Activated T-helper 1 cell treated with anti-CD3 and anti-CD28 coated beads, Interleukin-12 subunit alpha, Interleukin-12 subunit beta, Interleukin-2, Interleukin-4 antibody, amounts not matched to agents 30 ng/mL and 10 ng/mL and 1 ng/mL, durations not matched to agents 14 hours and 24 hours and 36 hours (primary cell): Measurements from ENCODE around the gene PCDHGB5. TPM values are rescaled to one million over a fixed set of nuclear protein-coding genes. Genes with fewer than 3 reads are reported as not detected.
A peak's percentile ranks its signal among the peaks of the same experiment; 100 is the strongest.
"Not testable (repeated sequence)": the region's sequence is repeated elsewhere in the genome, so short reads cannot be mapped to it uniquely, and the experiment has no call there.

ENCODE experiments used
- DNase-seq: peaks from one replicate; pipeline ENCODE4 v3.0.0; 2021; ENCODE audit warnings: low spot score
- H3K27ac Mint-ChIP-seq: one replicate; pipeline ENCODE4 v1.8.0; 2021; ENCODE audit warnings: mild to moderate bottlenecking, mixed read lengths
- H3K27me3 Mint-ChIP-seq: one replicate; pipeline ENCODE4 v1.8.0; 2022; ENCODE audit warnings: mild to moderate bottlenecking, moderate library complexity, mixed read lengths; ENCODE audit not compliant: insufficient read depth
- H3K36me3 Mint-ChIP-seq: one replicate; pipeline ENCODE4 v1.8.0; 2021; ENCODE audit warnings: low read depth, mixed read lengths
- H3K4me1 Mint-ChIP-seq: one replicate; pipeline ENCODE4 v1.8.0; 2021; ENCODE audit warnings: low read depth, mixed read lengths
- H3K4me3 Mint-ChIP-seq: one replicate; pipeline ENCODE4 v1.8.0; 2021; ENCODE audit warnings: mild to moderate bottlenecking, moderate library complexity, mixed read lengths
- H3K9me3 Mint-ChIP-seq: one replicate; pipeline ENCODE4 v1.8.0; 2021; ENCODE audit warnings: mixed read lengths
- intact Hi-C: fragments of 100-400 bp; cut with micrococcal nuclease; formaldehyde crosslinking; loops from one replicate; pipeline ENCODE4 v1.15.1; 2024
- total RNA-seq: library from RNA; stranded (reverse); gene quantifications from 2 replicates; pipeline ENCODE4 v1.2.3, GENCODE V29; 2022

Gene PCDHGB5
- total RNA-seq, 1 donor from 2014 or later: 0.83 TPM

DNA sequence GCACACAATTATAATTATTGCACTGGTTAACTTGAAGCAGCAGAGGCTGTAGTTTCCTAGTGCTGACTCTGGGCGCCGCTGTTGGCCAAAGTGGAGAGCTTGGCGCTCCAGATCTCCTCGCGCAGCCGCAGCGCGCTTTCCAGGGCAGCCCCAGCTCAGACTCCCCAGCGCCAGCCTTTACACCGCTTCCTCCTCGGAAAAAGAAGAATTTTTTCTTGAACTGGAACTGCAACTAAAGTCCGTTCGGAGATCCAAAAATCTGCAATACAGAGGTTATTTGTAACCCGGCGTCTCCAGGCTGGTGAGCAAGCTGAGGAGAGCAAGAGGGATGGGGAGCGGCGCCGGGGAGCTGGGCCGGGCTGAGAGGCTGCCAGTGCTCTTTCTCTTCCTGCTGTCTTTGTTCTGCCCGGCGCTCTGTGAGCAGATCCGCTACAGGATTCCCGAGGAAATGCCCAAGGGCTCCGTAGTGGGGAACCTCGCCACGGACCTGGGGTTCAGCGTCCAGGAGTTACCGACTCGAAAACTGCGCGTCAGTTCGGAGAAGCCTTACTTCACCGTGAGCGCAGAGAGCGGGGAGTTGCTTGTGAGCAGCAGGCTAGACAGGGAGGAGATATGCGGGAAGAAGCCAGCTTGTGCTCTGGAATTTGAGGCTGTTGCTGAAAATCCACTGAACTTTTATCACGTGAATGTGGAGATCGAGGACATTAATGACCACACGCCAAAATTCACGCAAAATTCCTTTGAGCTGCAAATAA is 10.0 kb upstream of the PCDHGB5 start, which contains the start of gene PCDHGB4:
TSS of gene PCDHGB4 (plus strand) at position 142 of the 755 bp plus-strand sequence. CDS start at position 329, 187 bp downstream.
- peak within 1 kb of the TSS; percentile 39 for H3K4me3 Mint-ChIP-seq
- intact Hi-C loops: loop anchor here (5.0 kb wide), 1 partner anchor 35 kb away; the partner anchor contains the start of gene PCDHGA11
- H3K36me3 Mint-ChIP-seq, DNase-seq, H3K4me1 Mint-ChIP-seq, H3K27ac Mint-ChIP-seq, H3K27me3 Mint-ChIP-seq: not testable (repeated sequence)
- peaks cover 37% of the 10 kb centered on the region for H3K9me3 Mint-ChIP-seq

DNA sequence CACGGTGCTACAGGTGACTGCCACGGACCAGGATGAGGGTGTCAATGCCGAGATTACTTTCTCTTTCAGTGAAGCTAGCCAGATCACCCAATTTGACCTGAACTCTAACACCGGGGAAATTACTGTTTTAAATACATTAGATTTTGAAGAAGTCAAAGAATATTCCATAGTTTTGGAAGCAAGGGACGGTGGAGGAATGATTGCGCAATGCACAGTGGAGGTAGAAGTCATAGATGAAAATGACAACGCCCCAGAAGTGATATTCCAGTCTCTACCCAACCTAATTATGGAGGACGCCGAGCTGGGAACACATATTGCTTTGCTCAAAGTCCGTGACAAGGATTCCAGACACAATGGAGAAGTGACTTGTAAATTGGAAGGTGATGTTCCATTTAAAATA is 9.1 kb upstream of the PCDHGB5 start:
- Mint-ChIP-seq H3K9me3 (peaks cover 38% of the 10 kb centered on the region), H3K4me3 (no peak overlapping the region), H3K27ac (no peak overlapping the region), H3K27me3 (peaks cover 3% of the 10 kb centered on the region), H3K4me1 (no peaks in the 10 kb centered on the region), H3K36me3 (peaks cover 1% of the 10 kb centered on the region)
- DNase-seq: no peak
- intact Hi-C loops: loop anchor here (5.0 kb wide), 1 partner anchor 34 kb away; the partner anchor contains the start of gene PCDHGA11

DNA sequence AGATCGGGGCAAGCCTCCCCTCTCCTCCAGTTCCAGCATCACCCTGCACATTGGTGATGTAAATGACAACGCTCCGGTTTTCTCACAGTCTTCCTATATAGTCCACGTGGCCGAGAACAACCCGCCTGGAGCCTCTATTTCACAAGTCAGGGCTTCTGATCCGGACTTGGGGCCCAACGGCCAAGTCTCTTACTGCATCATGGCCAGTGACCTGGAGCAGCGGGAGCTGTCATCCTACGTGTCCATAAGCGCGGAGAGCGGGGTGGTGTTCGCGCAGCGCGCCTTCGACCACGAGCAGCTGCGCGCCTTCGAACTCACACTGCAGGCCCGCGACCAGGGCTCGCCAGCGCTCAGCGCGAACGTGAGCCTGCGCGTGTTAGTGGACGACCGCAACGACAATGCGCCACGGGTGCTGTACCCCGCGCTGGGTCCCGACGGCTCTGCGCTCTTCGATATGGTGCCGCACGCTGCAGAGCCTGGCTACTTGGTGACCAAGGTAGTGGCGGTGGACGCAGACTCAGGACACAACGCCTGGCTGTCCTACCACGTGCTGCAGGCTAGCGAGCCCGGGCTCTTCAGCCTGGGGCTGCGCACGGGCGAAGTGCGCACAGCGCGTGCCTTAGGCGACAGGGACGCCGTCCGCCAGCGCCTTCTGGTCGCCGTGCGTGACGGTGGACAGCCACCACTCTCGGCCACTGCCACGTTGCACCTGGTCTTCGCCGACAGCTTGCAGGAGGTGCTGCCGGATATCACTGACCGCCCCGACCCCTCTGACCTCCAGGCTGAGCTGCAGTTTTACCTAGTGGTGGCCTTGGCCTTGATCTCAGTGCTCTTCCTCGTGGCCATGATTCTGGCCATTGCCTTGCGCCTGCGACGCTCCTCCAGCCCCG is 8.3 kb upstream of the PCDHGB5 start:
- no peak for DNase-seq

DNA sequence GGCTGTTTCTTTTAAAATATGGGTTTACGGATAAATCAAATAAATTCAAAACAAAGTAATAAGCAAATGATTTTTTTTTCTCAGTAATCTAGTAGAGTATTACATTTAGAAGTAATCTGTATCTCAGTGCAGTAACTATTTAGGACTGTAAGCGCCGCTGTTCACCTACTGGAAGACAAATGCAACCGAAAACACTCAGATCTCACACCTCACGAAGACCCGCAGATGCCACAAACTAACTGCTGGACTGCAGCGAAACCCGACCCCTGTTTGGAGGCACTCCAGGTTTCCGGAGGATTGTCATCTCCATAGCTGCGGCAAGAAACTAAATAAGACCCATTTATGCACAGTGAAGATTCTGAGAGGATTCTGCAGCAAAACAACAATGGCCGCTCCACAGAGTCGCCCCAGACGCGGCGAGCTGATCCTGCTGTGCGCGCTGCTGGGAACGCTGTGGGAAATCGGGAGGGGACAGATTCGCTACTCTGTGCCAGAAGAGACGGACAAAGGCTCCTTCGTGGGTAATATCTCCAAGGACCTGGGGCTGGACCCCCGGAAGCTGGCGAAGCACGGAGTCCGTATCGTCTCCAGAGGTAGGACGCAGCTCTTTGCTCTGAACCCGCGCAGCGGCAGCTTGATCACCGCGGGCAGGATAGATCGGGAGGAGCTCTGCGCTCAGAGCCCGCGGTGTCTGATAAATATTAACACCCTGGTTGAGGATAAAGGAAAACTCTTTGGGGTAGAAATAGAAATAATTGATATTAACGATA is 5.1 kb upstream of the PCDHGB5 start, which contains the start of gene PCDHGA8:
TSS of gene PCDHGA8 (plus strand) at position 205 of the 770 bp plus-strand sequence. CDS start at position 386, 181 bp downstream.
- peaks cover 8% of the 10 kb centered on the region for H3K27me3 Mint-ChIP-seq
- no peak within 1 kb of the TSS for H3K4me3 Mint-ChIP-seq
- intact Hi-C loops: no loop called here
- H3K36me3 Mint-ChIP-seq: peaks cover 1% of the 10 kb centered on the region
- no peak for DNase-seq
- H3K27ac Mint-ChIP-seq: no peak within 1 kb of the TSS
- no peaks in the 10 kb centered on the region for H3K4me1 Mint-ChIP-seq
- peaks cover 43% of the 10 kb centered on the region for H3K9me3 Mint-ChIP-seq

More for the DNA sequence above, 8.3 kb upstream of the PCDHGB5 start:
- H3K36me3 Mint-ChIP-seq: peaks cover 1% of the 10 kb centered on the region
- no peak overlapping the region for H3K4me3 Mint-ChIP-seq
- H3K27ac Mint-ChIP-seq: no peak overlapping the region
- intact Hi-C loops: loop anchor here (5.0 kb wide), 1 partner anchor 33 kb away; the partner anchor contains the start of gene PCDHGA11
- H3K9me3 Mint-ChIP-seq: peaks cover 45% of the 10 kb centered on the region
- no peaks in the 10 kb centered on the region for H3K4me1 Mint-ChIP-seq
- peaks cover 3% of the 10 kb centered on the region for H3K27me3 Mint-ChIP-seq

DNA sequence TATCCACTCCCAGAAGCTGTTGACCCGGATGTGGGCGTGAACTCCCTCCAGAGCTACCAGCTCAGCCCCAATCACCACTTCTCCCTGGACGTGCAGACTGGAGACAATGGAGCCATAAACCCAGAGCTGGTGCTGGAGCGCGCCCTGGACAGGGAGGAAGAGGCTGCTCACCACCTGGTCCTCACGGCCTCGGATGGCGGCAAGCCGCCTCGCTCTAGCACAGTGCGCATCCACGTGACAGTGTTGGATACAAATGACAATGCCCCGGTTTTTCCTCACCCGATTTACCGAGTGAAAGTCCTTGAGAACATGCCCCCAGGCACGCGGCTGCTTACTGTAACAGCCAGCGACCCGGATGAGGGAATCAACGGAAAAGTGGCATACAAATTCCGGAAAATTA is 4.5 kb upstream of the PCDHGB5 start:
- H3K4me3 Mint-ChIP-seq: no peak overlapping the region
- DNase-seq: no peak
- intact Hi-C loops: no loop called here
- no peaks in the 10 kb centered on the region for H3K4me1 Mint-ChIP-seq
- H3K27ac Mint-ChIP-seq: no peak overlapping the region
- peaks cover 1% of the 10 kb centered on the region for H3K36me3 Mint-ChIP-seq
- H3K27me3 Mint-ChIP-seq: peaks cover 8% of the 10 kb centered on the region
- peaks cover 43% of the 10 kb centered on the region for H3K9me3 Mint-ChIP-seq

DNA sequence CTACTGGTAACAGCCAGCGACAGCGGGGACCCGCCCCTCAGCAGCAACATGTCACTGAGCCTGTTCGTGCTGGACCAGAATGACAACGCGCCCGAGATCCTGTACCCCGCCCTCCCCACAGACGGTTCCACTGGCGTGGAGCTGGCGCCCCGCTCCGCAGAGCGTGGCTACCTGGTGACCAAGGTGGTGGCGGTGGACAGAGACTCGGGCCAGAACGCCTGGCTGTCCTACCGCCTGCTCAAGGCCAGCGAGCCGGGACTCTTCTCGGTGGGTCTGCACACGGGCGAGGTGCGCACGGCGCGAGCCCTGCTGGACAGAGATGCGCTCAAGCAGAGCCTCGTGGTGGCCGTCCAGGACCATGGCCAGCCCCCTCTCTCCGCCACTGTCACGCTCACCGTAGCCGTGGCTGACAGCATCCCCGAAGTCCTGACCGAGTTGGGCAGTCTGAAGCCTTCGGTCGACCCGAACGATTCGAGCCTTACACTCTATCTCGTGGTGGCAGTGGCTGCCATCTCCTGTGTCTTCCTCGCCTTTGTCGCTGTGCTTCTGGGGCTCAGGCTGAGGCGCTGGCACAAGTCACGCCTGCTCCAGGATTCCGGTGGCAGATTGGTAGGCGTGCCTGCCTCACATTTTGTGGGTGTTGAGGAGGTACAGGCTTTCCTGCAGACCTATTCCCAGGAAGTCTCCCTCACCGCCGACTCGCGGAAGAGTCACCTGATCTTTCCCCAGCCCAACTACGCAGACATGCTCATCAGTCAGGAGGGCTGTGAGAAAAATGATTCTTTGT is 3.2 kb upstream of the PCDHGB5 start:
- H3K4me1 Mint-ChIP-seq, DNase-seq, H3K4me3 Mint-ChIP-seq, H3K27ac Mint-ChIP-seq, H3K36me3 Mint-ChIP-seq: not testable (repeated sequence)
- H3K27me3 Mint-ChIP-seq: peaks cover 17% of the 10 kb centered on the region
- peaks cover 42% of the 10 kb centered on the region for H3K9me3 Mint-ChIP-seq
- intact Hi-C loops: loop anchor here (5.0 kb wide), 1 partner anchor 32 kb away; the partner anchor contains the start of gene PCDHGA5

DNA sequence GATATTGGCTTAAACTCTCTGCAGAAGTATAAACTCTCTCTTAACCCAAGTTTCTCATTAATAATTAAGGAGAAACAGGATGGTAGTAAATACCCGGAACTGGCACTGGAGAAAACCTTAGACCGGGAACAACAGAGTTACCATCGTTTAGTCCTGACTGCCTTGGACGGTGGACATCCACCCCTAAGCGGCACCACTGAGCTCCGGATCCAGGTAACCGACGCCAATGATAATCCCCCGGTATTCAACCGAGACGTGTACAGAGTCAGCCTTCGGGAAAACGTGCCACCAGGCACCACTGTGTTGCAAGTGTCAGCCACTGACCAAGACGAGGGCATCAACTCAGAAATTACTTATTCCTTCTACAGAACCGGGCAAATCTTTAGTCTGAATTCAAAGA is 861 bp downstream of the PCDHGB5 start:
- Mint-ChIP-seq H3K27ac (no peak overlapping the region), H3K4me1 (no peaks in the 10 kb centered on the region), H3K9me3 (peaks cover 32% of the 10 kb centered on the region), H3K27me3 (peaks cover 27% of the 10 kb centered on the region), H3K36me3 (no peaks in the 10 kb centered on the region), H3K4me3 (no peak overlapping the region)
- intact Hi-C loops: loop anchor here (5.0 kb wide), 1 partner anchor 36 kb away; the partner anchor contains the start of gene PCDHGA5
- no peak for DNase-seq

DNA sequence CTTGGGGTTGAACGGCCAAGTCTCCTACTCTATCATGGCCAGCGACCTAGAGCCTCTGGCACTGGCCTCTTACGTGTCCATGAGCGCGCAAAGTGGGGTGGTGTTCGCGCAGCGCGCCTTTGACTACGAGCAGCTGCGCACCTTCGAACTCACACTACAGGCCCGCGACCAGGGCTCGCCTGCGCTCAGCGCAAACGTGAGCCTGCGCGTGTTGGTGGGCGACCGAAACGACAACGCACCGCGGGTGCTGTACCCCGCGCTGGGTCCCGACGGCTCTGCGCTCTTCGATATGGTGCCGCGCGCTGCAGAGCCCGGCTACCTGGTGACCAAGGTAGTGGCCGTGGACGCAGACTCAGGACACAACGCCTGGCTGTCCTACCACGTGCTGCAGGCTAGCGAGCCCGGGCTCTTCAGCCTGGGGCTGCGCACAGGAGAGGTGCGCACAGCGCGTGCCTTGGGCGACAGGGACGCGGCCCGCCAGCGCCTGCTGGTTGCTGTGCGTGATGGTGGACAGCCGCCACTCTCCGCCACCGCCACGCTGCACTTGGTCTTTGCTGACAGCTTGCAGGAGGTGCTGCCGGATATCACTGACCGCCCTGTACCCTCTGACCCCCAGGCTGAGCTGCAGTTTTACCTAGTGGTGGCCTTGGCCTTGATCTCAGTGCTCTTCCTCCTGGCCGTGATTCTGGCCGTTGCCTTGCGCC is 2.0 kb downstream of the PCDHGB5 start:
- H3K27me3 Mint-ChIP-seq: peaks cover 26% of the 10 kb centered on the region
- H3K27ac Mint-ChIP-seq: no peak overlapping the region
- DNase-seq: no peak
- no peaks in the 10 kb centered on the region for H3K4me1 Mint-ChIP-seq
- H3K4me3 Mint-ChIP-seq: no peak overlapping the region
- intact Hi-C loops: loop anchor here (2.0 to 5.0 kb wide), 2 partner anchors 35 to 37 kb away; partner anchors contain the start of gene PCDHGA5
- H3K36me3 Mint-ChIP-seq: no peaks in the 10 kb centered on the region
- H3K9me3 Mint-ChIP-seq: peaks cover 24% of the 10 kb centered on the region

DNA sequence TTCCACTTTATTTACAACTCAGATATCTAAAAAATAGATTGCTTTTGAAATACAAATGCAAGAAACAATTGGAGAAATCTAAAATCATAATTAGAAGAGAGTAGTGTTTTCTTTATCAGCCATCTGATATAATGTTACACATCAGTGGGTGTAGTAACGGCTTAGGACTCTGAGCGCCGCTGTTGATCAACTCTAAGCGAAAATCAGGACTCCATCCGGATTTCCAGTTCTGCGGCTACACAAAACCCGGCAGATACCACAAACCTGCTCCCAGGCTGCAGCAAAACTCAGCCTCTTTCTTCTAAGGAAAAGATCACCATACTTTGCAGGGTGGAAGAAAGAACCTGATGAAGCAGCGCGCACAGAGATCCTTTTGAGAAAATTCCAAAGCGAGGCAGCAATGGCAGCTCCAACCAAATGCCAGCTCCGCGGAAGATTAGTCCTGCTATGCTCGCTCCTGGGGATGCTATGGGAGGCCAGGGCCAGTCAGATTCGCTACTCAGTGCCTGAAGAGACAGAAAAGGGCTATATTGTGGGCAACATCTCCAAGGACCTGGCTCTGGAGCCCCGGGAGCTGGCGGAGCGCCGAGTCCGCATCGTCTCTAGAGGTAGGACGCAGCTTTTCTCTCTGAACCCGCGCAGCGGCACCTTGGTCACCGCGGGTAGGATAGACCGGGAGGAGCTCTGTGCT is 5.0 kb downstream of the PCDHGB5 start, which contains the start of gene PCDHGA9:
TSS of gene PCDHGA9 (plus strand) at position 226 of the 691 bp plus-strand sequence. CDS start at position 401, 175 bp downstream.
- no peak within 1 kb of the TSS for H3K4me3 Mint-ChIP-seq
- DNase-seq: no peak
- H3K27me3 Mint-ChIP-seq: peaks cover 21% of the 10 kb centered on the region
- peaks cover 19% of the 10 kb centered on the region for H3K9me3 Mint-ChIP-seq
- no peaks in the 10 kb centered on the region for H3K4me1 Mint-ChIP-seq
- H3K27ac Mint-ChIP-seq: no peak within 1 kb of the TSS
- intact Hi-C loops: no loop called here
- H3K36me3 Mint-ChIP-seq: no peaks in the 10 kb centered on the region

DNA sequence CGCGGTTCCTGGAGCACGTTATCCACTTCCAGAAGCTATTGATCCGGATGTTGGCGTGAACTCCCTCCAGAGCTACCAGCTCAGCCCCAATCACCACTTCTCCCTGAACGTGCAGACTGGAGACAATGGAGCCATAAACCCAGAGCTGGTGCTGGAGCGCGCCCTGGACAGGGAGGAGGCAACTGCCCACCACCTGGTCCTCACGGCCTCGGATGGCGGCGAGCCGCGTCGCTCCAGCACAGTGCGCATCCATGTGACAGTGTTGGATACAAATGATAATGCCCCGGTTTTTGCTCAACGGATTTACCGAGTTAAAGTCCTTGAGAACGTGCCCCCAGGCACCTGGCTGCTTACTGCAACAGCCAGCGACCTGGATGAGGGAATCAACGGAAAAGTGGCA is 5.6 kb downstream of the PCDHGB5 start:
- H3K4me1 Mint-ChIP-seq: no peaks in the 10 kb centered on the region
- H3K27ac Mint-ChIP-seq: no peak overlapping the region
- no peaks in the 10 kb centered on the region for H3K36me3 Mint-ChIP-seq
- no peak overlapping the region for H3K4me3 Mint-ChIP-seq
- peaks cover 19% of the 10 kb centered on the region for H3K9me3 Mint-ChIP-seq
- peaks cover 28% of the 10 kb centered on the region for H3K27me3 Mint-ChIP-seq
- intact Hi-C loops: no loop called here
- no peak for DNase-seq
